SU-DHL-6 (cell line): ENCODE measurements around the gene SPOCK1.

Experiments used
- H2AFZ ChIP-seq: fragments of 200-600 bp; sonication (generic); 2 replicates; pipeline ENCODE4 v1.6.1; 2014; ENCODE audit warnings: low read depth, mild to moderate bottlenecking, moderate library complexity, mixed read lengths, antibody characterized with exemption, low read length; ENCODE audit not compliant: severe bottlenecking
- H3F3A ChIP-seq: fragments of 200-600 bp; shearing (Covaris generic); 2 replicates; pipeline ENCODE4 v1.6.0; 2016; ENCODE audit warnings: antibody characterized with exemption, mild to moderate bottlenecking; ENCODE audit not compliant: insufficient read depth
- H3K27ac ChIP-seq: fragments of 200-600 bp; sonication (generic); 2 replicates; pipeline ENCODE4 v1.5.1; 2016; ENCODE audit warnings: low read depth, mild to moderate bottlenecking, low read length, moderate library complexity, mixed read lengths
- H3K27me3 ChIP-seq: fragments of 200-600 bp; sonication (generic), shearing (Covaris generic); 2 replicates; pipeline ENCODE4 v1.6.0; 2014; ENCODE audit warnings: mild to moderate bottlenecking, low read length
- H3K36me3 ChIP-seq: fragments of 200-600 bp; sonication (generic); 2 replicates; pipeline ENCODE4 v1.6.1; 2014; ENCODE audit warnings: mild to moderate bottlenecking, low read length, mixed read lengths
- H3K4me2 ChIP-seq: fragments of 300-600, 200-600 bp; shearing (Covaris generic), sonication (generic); 2 replicates; pipeline ENCODE4 v1.6.0; 2014; ENCODE audit warnings: low read length, low read depth, mild to moderate bottlenecking; ENCODE audit not compliant: poor library complexity, severe bottlenecking
- H3K4me3 ChIP-seq: fragments of 200-600 bp; sonication (generic); 2 replicates; pipeline ENCODE4 v1.5.1; 2014; ENCODE audit warnings: antibody characterized with exemption, low read length, mild to moderate bottlenecking, mixed read lengths; ENCODE audit not compliant: insufficient read depth, poor library complexity, severe bottlenecking
- H3K79me2 ChIP-seq: fragments of 200-600 bp; sonication (generic); 2 replicates; pipeline ENCODE4 v1.6.1; 2014; ENCODE audit warnings: mild to moderate bottlenecking, low read length, moderate library complexity; ENCODE audit not compliant: insufficient read depth
- H3K9ac ChIP-seq: fragments of 200-600 bp; sonication (generic); 2 replicates; pipeline ENCODE4 v1.7.0; 2014; ENCODE audit warnings: mild to moderate bottlenecking, low read length
- H3K9me2 ChIP-seq: fragments of 200-600 bp; sonication (generic); replicated peaks from 2 replicates; pipeline ENCODE4 v1.6.1; 2014; ENCODE audit warnings: low read length; ENCODE audit not compliant: insufficient read depth
- H3K9me3 ChIP-seq: fragments of 200-600 bp; sonication (generic); 2 replicates; pipeline ENCODE4 v1.6.1; 2014; ENCODE audit warnings: low read length, mixed read lengths; ENCODE audit not compliant: insufficient read depth
- H4K20me1 ChIP-seq: fragments of 200-600 bp; sonication (generic); 2 replicates; pipeline ENCODE4 v1.6.1; 2014; ENCODE audit warnings: low read depth, mild to moderate bottlenecking, antibody characterized with exemption, low read length, moderate library complexity, mixed read lengths
- CTCF ChIP-seq: fragments of 200-600 bp; sonication (generic); IDR thresholded peaks from one replicate; pipeline ENCODE4 v1.5.1; 2017; ENCODE audit warnings: antibody characterized with exemption, mild to moderate bottlenecking, low read length, moderate library complexity; ENCODE audit not compliant: insufficient read depth, poor library complexity, severe bottlenecking
- EZH2phosphoT487 ChIP-seq: fragments of 200-600 bp; sonication (generic), shearing (Covaris generic); conservative IDR thresholded peaks from 2 replicates; pipeline ENCODE4 v1.6.1; 2018; ENCODE audit warnings: mild to moderate bottlenecking, antibody characterized with exemption, low read length, moderate library complexity, mixed read lengths

The SPOCK1 gene

GRCh38 chr5:137531266-137531665, 32.1 kb upstream of the SPOCK1 start:
- H3K9me3 ChIP-seq = no peaks in the 10 kb centered on the region
- no peaks in the 10 kb centered on the region for H4K20me1 ChIP-seq
- H3K79me2 ChIP-seq = no peaks in the 10 kb centered on the region
- H3F3A ChIP-seq = no peaks in the 10 kb centered on the region
- TF ChIP-seq CTCF (no peak), EZH2phosphoT487 (no peak)
- no peak overlapping the region for H2AFZ ChIP-seq
- H3K9ac ChIP-seq = no peak overlapping the region
- no peak overlapping the region for H3K4me2 ChIP-seq
- H3K27me3 ChIP-seq = no peaks in the 10 kb centered on the region
- H3K4me3 ChIP-seq = no peak overlapping the region
- no peaks in the 10 kb centered on the region for H3K9me2 ChIP-seq
- no peak overlapping the region for H3K27ac ChIP-seq
- no peaks in the 10 kb centered on the region for H3K36me3 ChIP-seq

GRCh38 chr5:137521246-137521645, 22.1 kb upstream of the SPOCK1 start:
- Histone ChIP-seq H3K27ac (no peak overlapping the region), H2AFZ (no peak overlapping the region), H4K20me1 (no peaks in the 10 kb centered on the region), H3K4me2 (no peak overlapping the region), H3K79me2 (no peaks in the 10 kb centered on the region), H3K9me2 (no peaks in the 10 kb centered on the region), H3K9ac (no peak overlapping the region), H3F3A (no peaks in the 10 kb centered on the region), H3K36me3 (no peaks in the 10 kb centered on the region), H3K27me3 (no peaks in the 10 kb centered on the region), H3K9me3 (no peaks in the 10 kb centered on the region), H3K4me3 (no peak overlapping the region)
- no peak for TF ChIP-seq CTCF
- TF ChIP-seq EZH2phosphoT487 = no peak

- H3K9ac ChIP-seq = no peak overlapping the region
- no peak overlapping the region for H3K4me3 ChIP-seq
- no peaks in the 10 kb centered on the region for H3K79me2 ChIP-seq
- no peak overlapping the region for H3K27ac ChIP-seq
- H3K9me3 ChIP-seq = no peaks in the 10 kb centered on the region
- H3K27me3 ChIP-seq = no peaks in the 10 kb centered on the region
- H4K20me1 ChIP-seq = no peaks in the 10 kb centered on the region
- H3K36me3 ChIP-seq = no peaks in the 10 kb centered on the region
- TF ChIP-seq CTCF (no peak), EZH2phosphoT487 (no peak)
- no peak overlapping the region for H2AFZ ChIP-seq
- H3F3A ChIP-seq = no peaks in the 10 kb centered on the region
- H3K4me2 ChIP-seq = no peak overlapping the region
- H3K9me2 ChIP-seq = no peaks in the 10 kb centered on the region
Observed at GRCh38 chr5:137516961-137517360, 17.8 kb upstream of the SPOCK1 start.

- no peaks in the 10 kb centered on the region for H3K79me2 ChIP-seq
- no peak overlapping the region for H3K9ac ChIP-seq
- H3K4me2 ChIP-seq = no peak overlapping the region
- H3K27ac ChIP-seq = no peak overlapping the region
- H2AFZ ChIP-seq = no peak overlapping the region
- H3K4me3 ChIP-seq = no peak overlapping the region
- H3K36me3 ChIP-seq = no peaks in the 10 kb centered on the region
- H3F3A ChIP-seq = no peaks in the 10 kb centered on the region
- H3K9me2 ChIP-seq = no peaks in the 10 kb centered on the region
- no peaks in the 10 kb centered on the region for H3K9me3 ChIP-seq
- H3K27me3 ChIP-seq = no peaks in the 10 kb centered on the region
- no peak for TF ChIP-seq CTCF
- H4K20me1 ChIP-seq = no peaks in the 10 kb centered on the region
Observed at GRCh38 chr5:137516251-137516797, 17.2 kb upstream of the SPOCK1 start.
